Measurements from ENCODE around the gene PRR35. TPM values are rescaled to one million over a fixed set of nuclear protein-coding genes. Genes with fewer than 3 reads are reported as not detected.

Gene PRR35
- polyA plus RNA-seq, 1 experiment, result not detected

- TF ChIP-seq CTCF (IDR thresholded peaks at IDR 0.05; ENCODE audit: low read depth, low read length), result no peak
- H3K4me3 ChIP-seq (ENCODE audit: low read depth, low read length), result no peak overlapping the region
- H3K27me3 ChIP-seq (ENCODE audit: control insufficient read depth, insufficient read depth, low read length), result no peaks in the 10 kb centered on the region
- no peak overlapping the region for H3K27ac ChIP-seq (ENCODE audit: low read depth, low read length)
- ChIA-PET POLR2A (no interaction called here), CTCF (no interaction called here)
- H3K9me3 ChIP-seq (ENCODE audit: control insufficient read depth, insufficient read depth, low read length), result no peaks in the 10 kb centered on the region
- no peak for DNase-seq (ENCODE audit: low read depth, low spot score)
These were observed 23.2 kb downstream of the PRR35 start for GRCh38 chr16:583470-583814.

GRCh38 chr16:583815-584591 lies 23.8 kb downstream of the PRR35 start:
- Histone ChIP-seq H3K27me3 (ENCODE audit: control insufficient read depth, insufficient read depth, low read length) (no peaks in the 10 kb centered on the region), H3K27ac (ENCODE audit: low read depth, low read length) (no peak overlapping the region), H3K4me3 (ENCODE audit: low read depth, low read length) (no peak overlapping the region), H3K9me3 (ENCODE audit: control insufficient read depth, insufficient read depth, low read length) (no peaks in the 10 kb centered on the region)
- no peak for TF ChIP-seq CTCF (IDR thresholded peaks at IDR 0.05; ENCODE audit: low read depth, low read length)
- ChIA-PET CTCF (no interaction called here), POLR2A (no interaction called here)
- DNase-seq (ENCODE audit: low read depth, low spot score), result no peak

- Histone ChIP-seq H3K4me3 (ENCODE audit: low read depth, low read length) (no peak overlapping the region), H3K27ac (ENCODE audit: low read depth, low read length) (no peak overlapping the region), H3K9me3 (ENCODE audit: control insufficient read depth, insufficient read depth, low read length) (no peaks in the 10 kb centered on the region; the same call in 1 of the 2 replicates), H3K27me3 (ENCODE audit: control insufficient read depth, insufficient read depth, low read length) (no peaks in the 10 kb centered on the region)
- CTCF ChIA-PET, result no interaction called here
- POLR2A ChIA-PET, result no interaction called here
- DNase-seq (ENCODE audit: low read depth, low spot score), result no peak
- TF ChIP-seq CTCF (IDR thresholded peaks at IDR 0.05; ENCODE audit: low read depth, low read length), result no peak
These were observed 25.2 kb downstream of the PRR35 start for GRCh38 chr16:585351-585750.

- no peak overlapping the region for H3K4me3 ChIP-seq (ENCODE audit: low read depth, low read length)
- TF ChIP-seq CTCF (IDR thresholded peaks at IDR 0.05; ENCODE audit: low read depth, low read length), result no peak
- DNase-seq (ENCODE audit: low read depth, low spot score), result no peak
- H3K9me3 ChIP-seq (ENCODE audit: control insufficient read depth, insufficient read depth, low read length), result no peaks in the 10 kb centered on the region; the same call in 1 of the 2 replicates
- POLR2A ChIA-PET, result no interaction called here
- CTCF ChIA-PET, result no interaction called here
- no peaks in the 10 kb centered on the region for H3K27me3 ChIP-seq (ENCODE audit: control insufficient read depth, insufficient read depth, low read length)
- no peak overlapping the region for H3K27ac ChIP-seq (ENCODE audit: low read depth, low read length)
These were observed 26.0 kb downstream of the PRR35 start for GRCh38 chr16:586047-586644.

Measured in AG04450 (cell line).